Neutrophil (primary cell): ENCODE data around the gene HYAL2.

Source experiments
- H3K27ac ChIP-seq: fragments of 200-600 bp; sonication (generic); 2 replicates; pipeline ENCODE4 v1.5.1; 2016; ENCODE audit warnings: mild to moderate bottlenecking, moderate library complexity
- H3K27me3 ChIP-seq: fragments of 200-600 bp; sonication (generic); 2 replicates; pipeline ENCODE4 v1.6.0; 2016; ENCODE audit warnings: mild to moderate bottlenecking
- H3K36me3 ChIP-seq: fragments of 200-600 bp; sonication (generic); 2 replicates; pipeline ENCODE4 v1.5.1; 2017
- H3K4me1 ChIP-seq, 2 experiments: fragments of 200-600 bp in 1 of 2; sonication (generic) in 1 of 2; 1 replicate in 1 of 2; 2 replicates in 1 of 2; pipeline versions ENCODE4 v1.5.1 to v1.6.1; 2013 to 2016; ENCODE audit warnings: low read depth in 1 of 2, low read length in 1 of 2, mild to moderate bottlenecking in 1 of 2, moderate library complexity in 1 of 2; ENCODE audit not compliant: control insufficient read depth in 1 of 2, insufficient read depth in 1 of 2
- H3K4me3 ChIP-seq, 2 experiments: fragments of 200-600 bp in 1 of 2; sonication (generic) in 1 of 2; 1 replicate in 1 of 2; 2 replicates in 1 of 2; pipeline ENCODE4 v1.5.1; 2013 to 2016; ENCODE audit warnings: low read depth in 1 of 2, low read length in 1 of 2, mild to moderate bottlenecking in 1 of 2, moderate library complexity in 1 of 2
- H3K9me3 ChIP-seq: fragments of 200-600 bp; sonication (generic); 2 replicates; pipeline ENCODE4 v1.5.1; 2016
- CTCF ChIP-seq: fragments of 200-600 bp; sonication (generic); IDR thresholded peaks from 2 replicates; pipeline ENCODE4 v1.5.1; 2016; ENCODE audit warnings: antibody characterized with exemption

Gene HYAL2

GRCh38 chr3:50347187-50347813 lies 24.8 kb upstream of the HYAL2 start:
- H3K27me3 ChIP-seq = no peaks in the 10 kb centered on the region
- peak; percentile 22 for TF ChIP-seq CTCF
- H3K4me3 ChIP-seq = no peak overlapping the region
- no peaks in the 10 kb centered on the region for H3K9me3 ChIP-seq
- peak overlapping the region; percentile 45 for H3K27ac ChIP-seq
- H3K4me1 ChIP-seq = peaks cover 53 to 54% of the 10 kb centered on the region in 2 experiments
- peaks cover 21% of the 10 kb centered on the region for H3K36me3 ChIP-seq

GRCh38 chr3:50345586-50346234 lies 23.2 kb upstream of the HYAL2 start, which contains the start of gene ZMYND10:
Gene ZMYND10 (minus strand): TSS chr3:50345732. CDS start chr3:50345579, 153 bp downstream.
- peaks cover 59 to 61% of the 10 kb centered on the region in 2 experiments for H3K4me1 ChIP-seq
- H3K36me3 ChIP-seq = peaks cover 14% of the 10 kb centered on the region
- no peak for TF ChIP-seq CTCF
- no peaks in the 10 kb centered on the region for H3K27me3 ChIP-seq
- H3K4me3 ChIP-seq = peak within 1 kb of the TSS; percentile 53 to 67
- H3K27ac ChIP-seq = peak within 1 kb of the TSS; percentile 58
- no peaks in the 10 kb centered on the region for H3K9me3 ChIP-seq

- TF ChIP-seq CTCF = no peak
- H3K4me1 ChIP-seq = peaks cover 60 to 63% of the 10 kb centered on the region in 2 experiments
- H3K36me3 ChIP-seq = peaks cover 14% of the 10 kb centered on the region
- peak overlapping the region; percentile 53 to 67 for H3K4me3 ChIP-seq
- H3K27ac ChIP-seq = no peak overlapping the region
- no peaks in the 10 kb centered on the region for H3K27me3 ChIP-seq
- H3K9me3 ChIP-seq = no peaks in the 10 kb centered on the region
Observed at GRCh38 chr3:50345008-50345407, 22.5 kb upstream of the HYAL2 start.

- Histone ChIP-seq H3K27ac (peak overlapping the region; percentile 100), H3K4me3 (no peak overlapping the region), H3K4me1 (peaks cover 67 to 72% of the 10 kb centered on the region in 2 experiments), H3K27me3 (no peaks in the 10 kb centered on the region), H3K9me3 (no peaks in the 10 kb centered on the region), H3K36me3 (peaks cover 6% of the 10 kb centered on the region)
- no peak for TF ChIP-seq CTCF
Observed at GRCh38 chr3:50342813-50343633, 20.5 kb upstream of the HYAL2 start.

- no peak for TF ChIP-seq CTCF
- no peaks in the 10 kb centered on the region for H3K9me3 ChIP-seq
- H3K27me3 ChIP-seq = no peaks in the 10 kb centered on the region
- H3K36me3 ChIP-seq = no peaks in the 10 kb centered on the region
- peak overlapping the region; percentile 91 to 93 for H3K4me3 ChIP-seq
- H3K27ac ChIP-seq = peak overlapping the region; percentile 100
- peaks cover 71 to 79% of the 10 kb centered on the region in 2 experiments for H3K4me1 ChIP-seq
Observed at GRCh38 chr3:50341996-50342650, 19.6 kb upstream of the HYAL2 start.
